HUES6 (cell line): ENCODE results near the gene FGFR1OP2.

ENCODE experiments used
- H3K27ac ChIP-seq: 2 replicates; pipeline ENCODE4 v1.7.0; 2013; ENCODE audit warnings: low read depth, mild to moderate bottlenecking, low read length, inconsistent platforms
- H3K27me3 ChIP-seq: 2 replicates; pipeline ENCODE4 v1.6.1; 2013; ENCODE audit warnings: low read length; ENCODE audit not compliant: control insufficient read depth, insufficient read depth
- H3K36me3 ChIP-seq: 2 replicates; pipeline ENCODE4 v1.6.1; 2013; ENCODE audit warnings: low read length; ENCODE audit not compliant: control insufficient read depth, insufficient read depth
- H3K4me1 ChIP-seq: 2 replicates; pipeline ENCODE4 v1.6.1; 2013; ENCODE audit warnings: low read length; ENCODE audit not compliant: control insufficient read depth, insufficient read depth
- H3K4me3 ChIP-seq: 2 replicates; pipeline ENCODE4 v1.5.1; 2013; ENCODE audit warnings: low read depth, low read length
- H3K9ac ChIP-seq: one replicate; pipeline ENCODE4 v1.6.1; 2013; ENCODE audit warnings: mild to moderate bottlenecking, low read length
- H3K9me3 ChIP-seq: 2 replicates; pipeline ENCODE4 v1.6.1; 2013; ENCODE audit warnings: low read depth, low read length; ENCODE audit not compliant: control insufficient read depth, insufficient read depth

The FGFR1OP2 gene

GRCh38 chr12:26928661-26929060, 9.6 kb upstream of the FGFR1OP2 start:
- Histone ChIP-seq H3K36me3 (peaks cover 66% of the 10 kb centered on the region), H3K4me3 (no peak overlapping the region), H3K9ac (no peak overlapping the region), H3K27me3 (no peaks in the 10 kb centered on the region), H3K9me3 (no peaks in the 10 kb centered on the region), H3K4me1 (no peaks in the 10 kb centered on the region), H3K27ac (no peak overlapping the region)

GRCh38 chr12:26929590-26929989, 8.7 kb upstream of the FGFR1OP2 start:
- no peaks in the 10 kb centered on the region for H3K4me1 ChIP-seq
- no peaks in the 10 kb centered on the region for H3K27me3 ChIP-seq
- H3K36me3 ChIP-seq = peaks cover 58% of the 10 kb centered on the region
- no peaks in the 10 kb centered on the region for H3K9me3 ChIP-seq
- H3K4me3 ChIP-seq = no peak overlapping the region
- H3K27ac ChIP-seq = no peak overlapping the region
- H3K9ac ChIP-seq = no peak overlapping the region

GRCh38 chr12:26935636-26936378, 2.5 kb upstream of the FGFR1OP2 start:
- peaks cover 19% of the 10 kb centered on the region for H3K36me3 ChIP-seq
- peaks cover 4% of the 10 kb centered on the region; the same call in 1 of the 2 replicates for H3K4me1 ChIP-seq
- no peaks in the 10 kb centered on the region for H3K9me3 ChIP-seq
- H3K27ac ChIP-seq = no peak overlapping the region
- H3K4me3 ChIP-seq = no peak overlapping the region; the same call in 1 of the 2 replicates
- no peaks in the 10 kb centered on the region for H3K27me3 ChIP-seq
- no peak overlapping the region for H3K9ac ChIP-seq

GRCh38 chr12:26936559-26937442, 1.5 kb upstream of the FGFR1OP2 start:
- H3K4me1 ChIP-seq = peaks cover 4% of the 10 kb centered on the region; the same call in 1 of the 2 replicates
- H3K4me3 ChIP-seq = peak overlapping the region; percentile 92
- peak overlapping the region; percentile 98 for H3K9ac ChIP-seq
- peaks cover 17% of the 10 kb centered on the region for H3K36me3 ChIP-seq
- H3K27ac ChIP-seq = no peak overlapping the region
- no peaks in the 10 kb centered on the region for H3K9me3 ChIP-seq
- no peaks in the 10 kb centered on the region for H3K27me3 ChIP-seq

- Histone ChIP-seq H3K9me3 (no peaks in the 10 kb centered on the region), H3K4me1 (peaks cover 4% of the 10 kb centered on the region; the same call in 1 of the 2 replicates), H3K4me3 (peak overlapping the region; percentile 92), H3K27me3 (no peaks in the 10 kb centered on the region), H3K27ac (peak overlapping the region; percentile 84), H3K9ac (peak overlapping the region; percentile 98), H3K36me3 (peaks cover 13% of the 10 kb centered on the region)
These were observed 817 bp upstream of the FGFR1OP2 start for GRCh38 chr12:26937443-26937862.

GRCh38 chr12:26938701-26939062, 412 bp downstream of the FGFR1OP2 start:
- no peaks in the 10 kb centered on the region for H3K9me3 ChIP-seq
- H3K9ac ChIP-seq = peak overlapping the region; percentile 98
- no peaks in the 10 kb centered on the region for H3K27me3 ChIP-seq
- H3K4me3 ChIP-seq = peak overlapping the region; percentile 92
- peaks cover 4% of the 10 kb centered on the region; the same call in 1 of the 2 replicates for H3K4me1 ChIP-seq
- H3K36me3 ChIP-seq = peaks cover 6% of the 10 kb centered on the region; the same call in 1 of the 2 replicates
- peak overlapping the region; percentile 84 for H3K27ac ChIP-seq

GRCh38 chr12:26939192-26939832, 1.0 kb downstream of the FGFR1OP2 start:
- H3K9ac ChIP-seq = peak overlapping the region; percentile 98
- no peaks in the 10 kb centered on the region for H3K9me3 ChIP-seq
- H3K36me3 ChIP-seq = peaks cover 6% of the 10 kb centered on the region; the same call in 1 of the 2 replicates
- no peak overlapping the region for H3K27ac ChIP-seq
- peak overlapping the region; percentile 92 for H3K4me3 ChIP-seq
- no peaks in the 10 kb centered on the region for H3K27me3 ChIP-seq
- peaks cover 4% of the 10 kb centered on the region; the same call in 1 of the 2 replicates for H3K4me1 ChIP-seq

GRCh38 chr12:26939953-26940352, 1.7 kb downstream of the FGFR1OP2 start:
- H3K36me3 ChIP-seq = peaks cover under 1% of the 10 kb centered on the region; the same call in 1 of the 2 replicates
- no peak overlapping the region for H3K27ac ChIP-seq
- no peaks in the 10 kb centered on the region for H3K9me3 ChIP-seq
- H3K27me3 ChIP-seq = no peaks in the 10 kb centered on the region
- H3K4me3 ChIP-seq = peak overlapping the region; percentile 92; the same call in 1 of the 2 replicates
- peaks cover 4% of the 10 kb centered on the region; the same call in 1 of the 2 replicates for H3K4me1 ChIP-seq
- no peak overlapping the region for H3K9ac ChIP-seq

GRCh38 chr12:26940516-26941214, 2.4 kb downstream of the FGFR1OP2 start:
- Histone ChIP-seq H3K9ac (no peak overlapping the region), H3K4me3 (no peak overlapping the region), H3K9me3 (no peaks in the 10 kb centered on the region), H3K27me3 (no peaks in the 10 kb centered on the region), H3K4me1 (peaks cover 4% of the 10 kb centered on the region; the same call in 1 of the 2 replicates), H3K27ac (no peak overlapping the region), H3K36me3 (no peaks in the 10 kb centered on the region; the same call in 1 of the 2 replicates)

- Histone ChIP-seq H3K9me3 (no peaks in the 10 kb centered on the region), H3K9ac (no peak overlapping the region), H3K27me3 (no peaks in the 10 kb centered on the region), H3K4me3 (no peak overlapping the region), H3K27ac (no peak overlapping the region), H3K36me3 (no peaks in the 10 kb centered on the region; the same call in 1 of the 2 replicates), H3K4me1 (peaks cover 4% of the 10 kb centered on the region; the same call in 1 of the 2 replicates)
These were observed 2.9 kb downstream of the FGFR1OP2 start for GRCh38 chr12:26941215-26941594.
